Upper lobe of left lung (tissue), 6 donors: ENCODE results near the gene POT1. TPM values are rescaled to one million over a fixed set of nuclear protein-coding genes. Genes with fewer than 3 reads are reported as not detected.

Experiments
- ATAC-seq, 2 donors: fragments of 200-7000 bp; cut with Tn5 transposase; one replicate each; pipeline ENCODE4 v1.9.1; 2022; ENCODE audit warnings: mild to moderate bottlenecking in 2 of 2, moderate library complexity in 2 of 2; ENCODE audit not compliant: low FRiP score in 2 of 2
- DNase-seq, 2 donors: peaks; one replicate each; pipeline ENCODE4 v3.0.0-alpha.2; 2019 to 2020
- H3K27ac ChIP-seq, 4 donors: fragments of 200-600 bp; sonication (generic); one replicate each; pipeline ENCODE4 v1.5.1; 2016 to 2019
- H3K27me3 ChIP-seq, 4 donors: fragments of 200-600 bp; sonication (generic); one replicate each; pipeline ENCODE4 v1.5.1; 2017 to 2019
- H3K36me3 ChIP-seq, 4 donors: fragments of 200-600 bp; sonication (generic); one replicate each; pipeline ENCODE4 v1.5.1; 2016 to 2019
- H3K4me1 ChIP-seq, 4 donors: fragments of 200-600 bp; sonication (generic); one replicate each; pipeline ENCODE4 v1.5.1; 2018 to 2019
- H3K4me3 ChIP-seq, 4 donors: fragments of 200-600 bp; sonication (generic); one replicate each; pipeline ENCODE4 v1.5.1; 2017 to 2019; ENCODE audit warnings: mild to moderate bottlenecking in 2 of 4, moderate library complexity in 1 of 4
- H3K9me3 ChIP-seq, 4 donors: fragments of 200-600 bp; sonication (generic); one replicate each; pipeline ENCODE4 v1.5.1; 2018 to 2019
- EP300 ChIP-seq, 4 donors: sonication (generic); formaldehyde crosslinking; IDR thresholded peaks; one replicate each; pipeline ENCODE4 v1.5.1; 2017; ENCODE audit warnings: antibody characterized with exemption in 4 of 4, control low read depth in 2 of 4
- POLR2A ChIP-seq, 4 donors: fragments of 450-650 bp; IDR thresholded peaks; one replicate each; pipeline ENCODE4 v1.5.1; 2016 to 2017; ENCODE audit warnings: antibody characterized with exemption in 4 of 4, mild to moderate bottlenecking in 2 of 4
- POLR2AphosphoS5 ChIP-seq, 2 donors: sonication (generic); formaldehyde crosslinking; IDR thresholded peaks; one replicate each; pipeline ENCODE4 v1.5.1; 2017; ENCODE audit warnings: antibody characterized with exemption in 2 of 2
- WGBS, 2 donors: methylation state at CpG; one replicate each; pipeline ENCODE4 v1.1.5; 2017 to 2018; 5-methylcytosine and 5-hydroxymethylcytosine counted together
- total RNA-seq, 6 donors: library from RNA; depleted of rRNA in 4 of 6; stranded (reverse); fragments of >200 nt in 4 of 6; gene quantifications; one replicate each; pipeline versions ENCODE4 v1.1.0 to v1.2.1, GENCODE V29; 2016 to 2021
- TF ChIP-seq, protein P1 (sequence below), 6 experiments: fragments of 450-650 bp in 4 of 6; fragments of 200-600 bp in 2 of 6; sonication (generic) in 2 of 6; IDR thresholded peaks; one replicate each; pipeline ENCODE4 v1.5.1; 2016 to 2019; ENCODE audit warnings: antibody characterized with exemption in 6 of 6
- donor health status: DM: no; HTN: no; CAD: no; lungs with moderate emphysema.
- donor health status: DM: no; HTN: yes; CAD: no; lungs with severe emphysema.

POT1 gene
- total RNA-seq, 6 donors from 2014 or later: 9.3 to 26.7 (median 14.7) TPM

DNA sequence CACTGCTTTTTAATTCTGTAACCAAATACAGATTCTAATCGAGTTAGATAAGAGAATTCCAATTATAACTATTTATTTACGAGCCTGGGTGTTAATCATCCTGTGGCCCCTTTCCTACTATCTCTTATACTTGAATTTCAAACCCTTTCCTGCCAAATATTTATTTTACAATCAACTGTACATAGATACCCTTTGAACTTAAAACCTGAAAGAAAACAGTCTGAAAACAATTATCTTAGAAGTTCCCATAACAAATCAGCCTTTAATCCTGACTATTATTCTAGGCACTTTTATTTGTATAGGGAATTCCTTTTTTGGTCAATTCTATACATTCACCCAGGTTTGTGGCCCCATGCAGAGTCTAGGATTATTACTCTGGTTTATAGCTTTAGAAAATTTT, 153.5 kb downstream of the POT1 start:
- Histone ChIP-seq H3K36me3 (no peaks in the 10 kb centered on the region), H3K9me3 (no peaks in the 10 kb centered on the region), H3K27ac (no peak overlapping the region), H3K4me1 (no peaks in the 10 kb centered on the region), H3K4me3 (no peak overlapping the region), H3K27me3 (no peaks in the 10 kb centered on the region)
- TF ChIP-seq POLR2A (IDR thresholded peaks at IDR 0.05) (no peak), EP300 (IDR thresholded peaks at IDR 0.05) (no peak), POLR2AphosphoS5 (IDR thresholded peaks at IDR 0.05) (no peak)
- TF ChIP-seq, protein P1, sequence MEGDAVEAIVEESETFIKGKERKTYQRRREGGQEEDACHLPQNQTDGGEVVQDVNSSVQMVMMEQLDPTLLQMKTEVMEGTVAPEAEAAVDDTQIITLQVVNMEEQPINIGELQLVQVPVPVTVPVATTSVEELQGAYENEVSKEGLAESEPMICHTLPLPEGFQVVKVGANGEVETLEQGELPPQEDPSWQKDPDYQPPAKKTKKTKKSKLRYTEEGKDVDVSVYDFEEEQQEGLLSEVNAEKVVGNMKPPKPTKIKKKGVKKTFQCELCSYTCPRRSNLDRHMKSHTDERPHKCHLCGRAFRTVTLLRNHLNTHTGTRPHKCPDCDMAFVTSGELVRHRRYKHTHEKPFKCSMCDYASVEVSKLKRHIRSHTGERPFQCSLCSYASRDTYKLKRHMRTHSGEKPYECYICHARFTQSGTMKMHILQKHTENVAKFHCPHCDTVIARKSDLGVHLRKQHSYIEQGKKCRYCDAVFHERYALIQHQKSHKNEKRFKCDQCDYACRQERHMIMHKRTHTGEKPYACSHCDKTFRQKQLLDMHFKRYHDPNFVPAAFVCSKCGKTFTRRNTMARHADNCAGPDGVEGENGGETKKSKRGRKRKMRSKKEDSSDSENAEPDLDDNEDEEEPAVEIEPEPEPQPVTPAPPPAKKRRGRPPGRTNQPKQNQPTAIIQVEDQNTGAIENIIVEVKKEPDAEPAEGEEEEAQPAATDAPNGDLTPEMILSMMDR (IDR thresholded peaks at IDR 0.05): no peak
- DNase-seq (no peak), ATAC-seq (no peak)
- 46 to 61% methylated on average over 2 of the region's 2 CpGs for WGBS, 2 donors

DNA sequence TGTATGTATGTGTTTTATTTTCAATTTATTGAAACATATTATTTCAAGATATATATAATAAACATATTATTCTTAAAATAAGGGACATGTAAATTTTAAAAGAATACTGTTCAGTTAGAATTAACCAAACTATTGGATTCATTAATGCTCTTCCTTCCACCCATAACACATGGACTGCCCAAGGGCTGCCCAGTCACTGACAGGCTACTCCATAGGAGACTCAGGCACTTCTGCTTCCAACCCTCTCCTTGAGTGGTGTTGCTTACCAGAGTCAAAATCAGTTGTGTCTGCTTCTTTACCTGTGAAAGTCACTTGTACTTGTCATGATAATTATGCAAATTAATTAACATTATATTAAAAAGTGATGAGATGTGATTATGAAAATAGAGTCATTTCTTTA, 154.2 kb downstream of the POT1 start:
- Histone ChIP-seq H3K27ac (no peak overlapping the region), H3K27me3 (no peaks in the 10 kb centered on the region), H3K36me3 (no peaks in the 10 kb centered on the region), H3K9me3 (no peaks in the 10 kb centered on the region), H3K4me3 (no peak overlapping the region), H3K4me1 (no peaks in the 10 kb centered on the region)
- TF ChIP-seq POLR2AphosphoS5 (IDR thresholded peaks at IDR 0.05) (no peak), POLR2A (IDR thresholded peaks at IDR 0.05) (no peak), EP300 (IDR thresholded peaks at IDR 0.05) (no peak)
- TF ChIP-seq, protein P1 (IDR thresholded peaks at IDR 0.05): no peak
- DNase-seq (no peak), ATAC-seq (no peak)

DNA sequence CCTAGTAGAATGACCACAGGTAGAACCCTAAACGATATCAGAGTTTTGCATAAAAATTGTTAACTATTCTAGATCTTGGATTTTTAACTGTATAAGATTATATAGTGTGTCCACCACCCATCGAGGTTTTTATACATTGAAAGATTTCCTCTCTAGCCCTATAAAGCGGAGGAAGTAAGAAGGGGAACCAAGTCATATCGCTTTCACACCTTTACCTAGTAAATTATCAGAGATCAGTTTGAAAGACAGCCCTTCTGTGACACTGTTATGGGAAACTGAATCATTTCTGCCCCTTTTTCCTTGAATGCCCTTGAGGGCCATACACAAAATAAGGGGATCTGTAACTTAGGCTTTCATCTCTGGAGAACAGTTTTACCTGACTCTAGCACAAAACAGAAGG, 155.7 kb downstream of the POT1 start:
- 84 to 91% methylated on average over 4 of the region's 4 CpGs for WGBS, 2 donors
- no peaks in the 10 kb centered on the region for H3K4me1 ChIP-seq
- ATAC-seq (no peak), DNase-seq (no peak)
- no peaks in the 10 kb centered on the region for H3K9me3 ChIP-seq
- H3K27me3 ChIP-seq: no peaks in the 10 kb centered on the region
- H3K27ac ChIP-seq: no peak overlapping the region
- TF ChIP-seq POLR2A (IDR thresholded peaks at IDR 0.05) (no peak), EP300 (IDR thresholded peaks at IDR 0.05) (no peak), POLR2AphosphoS5 (IDR thresholded peaks at IDR 0.05) (no peak)
- TF ChIP-seq, protein P1 (IDR thresholded peaks at IDR 0.05): no peak
- H3K4me3 ChIP-seq: no peak overlapping the region
- no peaks in the 10 kb centered on the region for H3K36me3 ChIP-seq

GRCh38 chr7:124773339-124773738, 156.3 kb downstream of the POT1 start:
- DNase-seq (no peak), ATAC-seq (no peak)
- Histone ChIP-seq H3K4me1 (no peaks in the 10 kb centered on the region), H3K36me3 (no peaks in the 10 kb centered on the region), H3K9me3 (no peaks in the 10 kb centered on the region), H3K27ac (no peak overlapping the region), H3K4me3 (no peak overlapping the region), H3K27me3 (no peaks in the 10 kb centered on the region)
- TF ChIP-seq POLR2AphosphoS5 (IDR thresholded peaks at IDR 0.05) (no peak), EP300 (IDR thresholded peaks at IDR 0.05) (no peak), POLR2A (IDR thresholded peaks at IDR 0.05) (no peak)
- TF ChIP-seq, protein P1 (IDR thresholded peaks at IDR 0.05): no peak
- WGBS, 2 donors: 82 to 88% methylated on average over 3 of the region's 3 CpGs

Other genes starting within 250 kb of the POT1 start
- 1 to 10 TPM in 3 of 6 donors, under 1 TPM in 3; 0.15 to 2.8 (median 0.98) TPM for gene GPR37, start 164.0 kb downstream of the POT1 start, total RNA-seq